ENCODE data around the gene NINJ1. TPM values are rescaled to one million over a fixed set of nuclear protein-coding genes. Genes with fewer than 3 reads are reported as not detected.
A peak's percentile ranks its signal among the peaks of the same experiment; 100 is the strongest.

Gene NINJ1
- total and polyA plus RNA-seq, 2 of the 13 experiments (the other 11 are each of a cell fraction or from before 2014, with no cell fraction given), result 81.2 to 92.1 TPM

- TF ChIP-seq ZNF720 (CRISPR knock-in tag; IDR thresholded peaks at IDR 0.05) (no peak), NFYC (CRISPR knock-in tag; IDR thresholded peaks at IDR 0.05) (no peak), ZBTB14 (CRISPR knock-in tag; IDR thresholded peaks at IDR 0.05) (no peak), NPAS2 (CRISPR knock-in tag; IDR thresholded peaks at IDR 0.05; ENCODE audit: borderline replicate concordance) (no peak), SMARCE1 (IDR thresholded peaks at IDR 0.05; ENCODE audit: borderline replicate concordance) (no peak), EED (CRISPR knock-in tag; IDR thresholded peaks at IDR 0.05) (0 out of 2 replicates have a peak, but pooled peaks have one; percentile 63), JUN (CRISPR knock-in tag; IDR thresholded peaks at IDR 0.05) (0 out of 2 replicates have a peak, but pooled peaks have one; percentile 47), ZNF83 (CRISPR knock-in tag; IDR thresholded peaks at IDR 0.05; ENCODE audit: borderline replicate concordance) (no peak), KAT7 (CRISPR knock-in tag; IDR thresholded peaks at IDR 0.05; ENCODE audit: borderline replicate concordance) (0 out of 2 replicates have a peak, but pooled peaks have one; percentile 59), ZNF660 (CRISPR knock-in tag; IDR thresholded peaks at IDR 0.05; ENCODE audit: borderline replicate concordance, low read depth) (no peak), ZNF564 (CRISPR knock-in tag; IDR thresholded peaks at IDR 0.05) (no peak), CTCF (CRISPR knock-in tag; IDR thresholded peaks at IDR 0.05) (peak; percentile 87), SP140L (CRISPR knock-in tag; IDR thresholded peaks at IDR 0.05; ENCODE audit: borderline replicate concordance) (no peak), MAFK (conservative IDR thresholded peaks at IDR 0.05 in 1 of 2, IDR thresholded peaks at IDR 0.05 in 1 of 2; ENCODE audit: low read length in 2 of 2) (no peak), MEIS2 (CRISPR knock-in tag; IDR thresholded peaks at IDR 0.05) (peak; percentile 79; the same call in 1 of the 2 replicates), BRF2 (CRISPR knock-in tag; IDR thresholded peaks at IDR 0.05) (no peak), IRF1 (CRISPR knock-in tag; IDR thresholded peaks at IDR 0.05; ENCODE audit: low read depth) (no peak), MXI1 (IDR thresholded peaks at IDR 0.05; ENCODE audit: borderline replicate concordance, low read depth, low read length) (peak; percentile 69; the same call in 1 of the 3 replicates), ZNF496 (CRISPR knock-in tag; IDR thresholded peaks at IDR 0.05; ENCODE audit: insufficient replicate concordance) (no peak), RFX5 (IDR thresholded peaks at IDR 0.05; ENCODE audit: low read depth, low read length) (no peak), ZNF33B (CRISPR knock-in tag; IDR thresholded peaks at IDR 0.05) (peak; percentile 69; the same call in 1 of the 2 replicates), ATF5 (CRISPR knock-in tag; IDR thresholded peaks at IDR 0.05; ENCODE audit: low read depth) (no peak), ZNF891 (CRISPR knock-in tag; IDR thresholded peaks at IDR 0.05) (0 out of 2 replicates have a peak, but pooled peaks have one; percentile 20), RBM22 (optimal IDR thresholded peaks at IDR 0.05; ENCODE audit: low read length) (peak; percentile 72), ZFP37 (CRISPR knock-in tag; IDR thresholded peaks at IDR 0.05; ENCODE audit: borderline replicate concordance) (peak; percentile 26; the same call in 1 of the 2 replicates)
These were observed 21.8 kb downstream of the NINJ1 start (continued) for GRCh38 chr9:93112116-93112863.
